CD14-positive monocyte (primary cell): Measurements from ENCODE around the gene HARS2. TPM values are rescaled to one million over a fixed set of nuclear protein-coding genes. Genes with fewer than 3 reads are reported as not detected.
A peak's percentile ranks its signal among the peaks of the same experiment; 100 is the strongest.

ENCODE experiments used
- DNase-seq, 3 donors: peaks; one replicate each; pipeline ENCODE4 v3.0.0-alpha.2; 2011 to 2022
- H2AFZ ChIP-seq: 2 replicates; pipeline ENCODE4 v1.6.0; 2012; ENCODE audit warnings: mild to moderate bottlenecking, low read depth, low read length, inconsistent platforms; ENCODE audit not compliant: insufficient read depth, poor library complexity, severe bottlenecking
- H3K27ac ChIP-seq, 2 donors: 1 replicate in 1 of 2; 2 replicates in 1 of 2; pipeline ENCODE4 v1.5.1; 2012 to 2013; ENCODE audit warnings: low read length in 2 of 2, control low read depth in 1 of 2, inconsistent platforms in 1 of 2, low read depth in 1 of 2, mild to moderate bottlenecking in 1 of 2
- H3K27me3 ChIP-seq, 2 donors: one replicate each; pipeline versions ENCODE4 v1.6.0 to v1.6.1; 2011 to 2013; ENCODE audit warnings: low read length in 2 of 2; ENCODE audit not compliant: control insufficient read depth in 2 of 2, insufficient read depth in 2 of 2
- H3K36me3 ChIP-seq, 2 donors: replicated peaks in 1 of 2; 1 replicate in 1 of 2; 2 replicates in 1 of 2; pipeline versions ENCODE4 v1.5.1 to v1.6.1; 2012 to 2013; ENCODE audit warnings: low read length in 2 of 2, control low read depth in 1 of 2, inconsistent platforms in 1 of 2, mild to moderate bottlenecking in 1 of 2; ENCODE audit not compliant: insufficient read depth in 2 of 2, control insufficient read depth in 1 of 2
- H3K4me1 ChIP-seq, 2 donors: 1 replicate in 1 of 2; 2 replicates in 1 of 2; pipeline versions ENCODE4 v1.5.1 to v1.6.1; 2012 to 2013; ENCODE audit warnings: low read length in 2 of 2, control low read depth in 1 of 2, inconsistent platforms in 1 of 2, mild to moderate bottlenecking in 1 of 2, moderate library complexity in 1 of 2; ENCODE audit not compliant: insufficient read depth in 2 of 2, control insufficient read depth in 1 of 2
- H3K4me2 ChIP-seq: replicated peaks from 2 replicates; pipeline ENCODE3; 2012; ENCODE audit warnings: low read length, moderate library complexity, mild to moderate bottlenecking; ENCODE audit not compliant: poor library complexity, severe bottlenecking; ENCODE audit errors: extremely low read depth
- H3K4me3 ChIP-seq, 3 experiments: fragments of 200-600 bp in 1 of 3; sonication (generic) in 1 of 3; replicated peaks in 1 of 3; 1 replicate in 2 of 3; 2 replicates in 1 of 3; pipeline ENCODE4 v1.5.1; 2011 to 2013; ENCODE audit warnings: low read length in 3 of 3, mild to moderate bottlenecking in 3 of 3, control low read depth in 2 of 3, low read depth in 2 of 3, inconsistent platforms in 1 of 3, moderate library complexity in 1 of 3
- H3K79me2 ChIP-seq: 2 replicates; pipeline ENCODE4 v1.6.0; 2012; ENCODE audit warnings: mild to moderate bottlenecking, control low read depth, inconsistent platforms, low read length, moderate library complexity; ENCODE audit not compliant: insufficient read depth
- H3K9ac ChIP-seq: 2 replicates; pipeline ENCODE4 v1.6.0; 2017; ENCODE audit warnings: low read length, mild to moderate bottlenecking; ENCODE audit not compliant: insufficient read depth, poor library complexity, severe bottlenecking
- H3K9me3 ChIP-seq, 2 donors: replicated peaks in 1 of 2; 1 replicate in 1 of 2; 2 replicates in 1 of 2; pipeline versions ENCODE4 v1.5.1 to v1.6.1; 2012 to 2013; ENCODE audit warnings: low read length in 2 of 2, control low read depth in 1 of 2; ENCODE audit not compliant: control insufficient read depth in 1 of 2, insufficient read depth in 1 of 2
- H4K20me1 ChIP-seq: 2 replicates; pipeline ENCODE4 v1.6.0; 2012; ENCODE audit warnings: mild to moderate bottlenecking, low read length, control low read depth, moderate library complexity; ENCODE audit not compliant: insufficient read depth
- H3K27ac Mint-ChIP-seq, 7 donors: one replicate each; pipeline ENCODE4 v1.8.0; 2020; ENCODE audit warnings: mild to moderate bottlenecking in 7 of 7, mixed read lengths in 7 of 7, moderate library complexity in 6 of 7, inconsistent platforms in 2 of 7
- H3K27me3 Mint-ChIP-seq, 3 donors: one replicate each; pipeline ENCODE4 v1.8.0; 2021 to 2022; ENCODE audit warnings: low read depth in 3 of 3, mild to moderate bottlenecking in 3 of 3, mixed read lengths in 3 of 3, moderate library complexity in 3 of 3, inconsistent platforms in 1 of 3
- H3K36me3 Mint-ChIP-seq, 2 donors: one replicate each; pipeline ENCODE4 v1.8.0; 2020; ENCODE audit warnings: mixed read lengths in 2 of 2, inconsistent platforms in 1 of 2, mild to moderate bottlenecking in 1 of 2
- H3K4me1 Mint-ChIP-seq: one replicate; pipeline ENCODE4 v1.8.0; 2020; ENCODE audit warnings: mild to moderate bottlenecking, mixed read lengths
- H3K4me3 Mint-ChIP-seq, 2 donors: one replicate each; pipeline ENCODE4 v1.8.0; 2020; ENCODE audit warnings: mild to moderate bottlenecking in 2 of 2, mixed read lengths in 2 of 2, moderate library complexity in 1 of 2
- H3K9me3 Mint-ChIP-seq, 7 donors: one replicate each; pipeline ENCODE4 v1.8.0; 2020 to 2022; ENCODE audit warnings: mixed read lengths in 7 of 7, mild to moderate bottlenecking in 6 of 7, moderate library complexity in 6 of 7, inconsistent platforms in 2 of 7
- WGBS: methylation state at CpG from one replicate; pipeline ENCODE4 v1.1.5; 2013; ENCODE audit warnings: missing lambda C conversion rate; ENCODE audit not compliant: insufficient coverage; 5-methylcytosine and 5-hydroxymethylcytosine counted together
- intact Hi-C, 2 donors: fragments of 100-400 bp; cut with micrococcal nuclease; formaldehyde crosslinking; loops; one replicate each; pipeline versions ENCODE4 v1.15.0 to v1.15.1; 2023
- polyA plus RNA-seq, 3 donors: library from polyadenylated mRNA; depleted of rRNA in 1 of 3; unstranded in 2 of 3; stranded (reverse) in 1 of 3; fragments of 300-500 nt in 2 of 3; fragments of >200 nt in 1 of 3; fragmentation: Illumina TruSeq in 2 of 3; gene quantifications; 1 replicate in 2 of 3; 2 replicates in 1 of 3; pipeline ENCODE4 v1.2.3, GENCODE V29; 2012 to 2021
- TF ChIP-seq, protein P1 (sequence below): fragments of 200-600 bp; IDR thresholded peaks from one replicate; pipeline ENCODE4 v1.8.0; 2022; ENCODE audit warnings: antibody characterized with exemption, mild to moderate bottlenecking

Gene HARS2
- polyA plus RNA-seq, 3 donors = 6.4 to 26.1 (median 8.3) TPM

- Histone ChIP-seq H3K4me1 (no peaks in the 10 kb centered on the region), H3K9ac (no peak overlapping the region), H4K20me1 (no peaks in the 10 kb centered on the region), H3K27me3 (no peaks in the 10 kb centered on the region), H3K27ac (no peak overlapping the region), H3K79me2 (no peaks in the 10 kb centered on the region), H3K9me3 (no peaks in the 10 kb centered on the region), H3K36me3 (peaks cover 85 to 91% of the 10 kb centered on the region in 2 donors), H2AFZ (no peak overlapping the region), H3K4me2 (no peak overlapping the region), H3K4me3 (no peak overlapping the region)
- TF ChIP-seq, protein P1, sequence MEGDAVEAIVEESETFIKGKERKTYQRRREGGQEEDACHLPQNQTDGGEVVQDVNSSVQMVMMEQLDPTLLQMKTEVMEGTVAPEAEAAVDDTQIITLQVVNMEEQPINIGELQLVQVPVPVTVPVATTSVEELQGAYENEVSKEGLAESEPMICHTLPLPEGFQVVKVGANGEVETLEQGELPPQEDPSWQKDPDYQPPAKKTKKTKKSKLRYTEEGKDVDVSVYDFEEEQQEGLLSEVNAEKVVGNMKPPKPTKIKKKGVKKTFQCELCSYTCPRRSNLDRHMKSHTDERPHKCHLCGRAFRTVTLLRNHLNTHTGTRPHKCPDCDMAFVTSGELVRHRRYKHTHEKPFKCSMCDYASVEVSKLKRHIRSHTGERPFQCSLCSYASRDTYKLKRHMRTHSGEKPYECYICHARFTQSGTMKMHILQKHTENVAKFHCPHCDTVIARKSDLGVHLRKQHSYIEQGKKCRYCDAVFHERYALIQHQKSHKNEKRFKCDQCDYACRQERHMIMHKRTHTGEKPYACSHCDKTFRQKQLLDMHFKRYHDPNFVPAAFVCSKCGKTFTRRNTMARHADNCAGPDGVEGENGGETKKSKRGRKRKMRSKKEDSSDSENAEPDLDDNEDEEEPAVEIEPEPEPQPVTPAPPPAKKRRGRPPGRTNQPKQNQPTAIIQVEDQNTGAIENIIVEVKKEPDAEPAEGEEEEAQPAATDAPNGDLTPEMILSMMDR = no peak
- Mint-ChIP-seq H3K4me3 (no peak overlapping the region), H3K9me3 (no peaks in the 10 kb centered on the region), H3K27me3 (peaks cover 0 to 2% (median 0%) of the 10 kb centered on the region in 3 donors), H3K4me1 (no peaks in the 10 kb centered on the region), H3K27ac (peak overlapping the region in 1 of 7 donors; percentile 76), H3K36me3 (peaks cover 76 to 93% of the 10 kb centered on the region in 2 donors)
- intact Hi-C loops = no loop called here
- no peak for DNase-seq
- whole genome bisulfite sequencing = no CpG with 5 or more reads among the region's 7 CpGs
Measured at GRCh38 chr5:140678993-140679392, 12.3 kb upstream of the HARS2 start.

- H4K20me1 ChIP-seq = peaks cover 7% of the 10 kb centered on the region
- no peaks in the 10 kb centered on the region for H3K27me3 ChIP-seq
- H3K4me2 ChIP-seq = peak overlapping the region; percentile 98
- TF ChIP-seq, protein P1 = no peak
- peak overlapping the region; percentile 98 to 100 for H3K4me3 Mint-ChIP-seq
- WGBS = 76% methylated on average over 4 of the region's 8 CpGs
- peak overlapping the region; percentile 86 for H3K9ac ChIP-seq
- H3K36me3 ChIP-seq = peaks cover 30 to 53% of the 10 kb centered on the region in 2 donors
- H3K27ac Mint-ChIP-seq = peak overlapping the region; percentile 90 to 99 (median 95)
- H3K4me1 ChIP-seq = peaks cover 16 to 26% of the 10 kb centered on the region in 2 donors
- peak overlapping the region; percentile 60 to 96 (median 85) for H3K4me3 ChIP-seq
- intact Hi-C loops = no loop called here
- H3K9me3 ChIP-seq = no peaks in the 10 kb centered on the region
- DNase-seq = no peak
- H3K36me3 Mint-ChIP-seq = peaks cover 32 to 41% of the 10 kb centered on the region in 2 donors
- peaks cover 51% of the 10 kb centered on the region for H3K79me2 ChIP-seq
- H3K9me3 Mint-ChIP-seq = no peaks in the 10 kb centered on the region
- H2AFZ ChIP-seq = peak overlapping the region; percentile 90
- peaks cover 23% of the 10 kb centered on the region for H3K4me1 Mint-ChIP-seq
- peaks cover 0 to 2% (median 0%) of the 10 kb centered on the region in 3 donors for H3K27me3 Mint-ChIP-seq
- H3K27ac ChIP-seq = peak overlapping the region; percentile 69 to 91
Measured at GRCh38 chr5:140690376-140690932, 801 bp upstream of the HARS2 start.
